K562 (cell line): ENCODE data around the gene TOM1L2. TPM values are rescaled to one million over a fixed set of nuclear protein-coding genes. Genes with fewer than 3 reads are reported as not detected.

Experiments
- ATAC-seq: fragments of 200-7000 bp; cut with Tn5 transposase; 3 replicates; pipeline ENCODE4 v1.9.1; 2020; ENCODE audit warnings: moderate library complexity
- BruUV-seq: library from RNA; stranded (reverse); fragments of 400-500 nt; replicated peaks from 2 replicates; lab custom pipeline; 2021; lab: Mats Ljungman, UMichigan
- CTCF ChIA-PET: fragments of 300-600 bp; formaldehyde crosslinking; extraction: SDS; loops from one replicate; lab custom pipeline; 2021; ENCODE audit warnings: low intra/inter-chr PET ratio; lab: Yijun Ruan, JAX
- POLR2A ChIA-PET: fragments of 300-600, 350-650 bp; sonication (Branson Sonifier 250); formaldehyde crosslinking; extraction: SDS; loops from one replicate; lab custom pipeline; 2021; ENCODE audit warnings: antibody characterized with exemption, inconsistent platforms; lab: Yijun Ruan, JAX
- DNase-seq, 4 experiments: peaks; one replicate each; pipeline versions ENCODE4 v3.0.0 to v3.0.0-alpha.2; 2011 to 2018; ENCODE audit warnings: low spot score in 3 of 4, mixed read lengths in 3 of 4; ENCODE audit errors: extremely low read depth in 1 of 4
- FAIRE-seq: peaks from 2 replicates; lab custom pipeline; 2011; peaks lifted over from hg19 to GRCh38; lab: Jason Lieb, UNC
- H2AFZ ChIP-seq: 2 replicates; pipeline ENCODE4 v1.6.0; 2011; ENCODE audit warnings: low read depth, low read length, control low read depth, inconsistent platforms
- H3K27ac ChIP-seq: fragments of 200-600 bp; 3 replicates; pipeline ENCODE4 v1.8.0; 2011; ENCODE audit warnings: low read depth, mild to moderate bottlenecking, control low read depth, inconsistent platforms, low read length, moderate library complexity, mixed read lengths; ENCODE audit errors: extremely low read depth
- H3K27me3 ChIP-seq, 2 experiments: fragments of 300-600 bp in 1 of 2; 2 replicates in 1 of 2; 3 replicates in 1 of 2; pipeline versions ENCODE4 v1.6.0 to v1.8.0; 2011; ENCODE audit warnings: inconsistent platforms in 2 of 2, low read length in 2 of 2, mild to moderate bottlenecking in 1 of 2, mixed read lengths in 1 of 2, moderate library complexity in 1 of 2; ENCODE audit not compliant: control insufficient read depth in 2 of 2, insufficient read depth in 2 of 2
- H3K36me3 ChIP-seq: fragments of 300-600 bp; 3 replicates; pipeline ENCODE4 v1.8.0; 2011; ENCODE audit warnings: mild to moderate bottlenecking, low read length, inconsistent platforms; ENCODE audit not compliant: control insufficient read depth, insufficient read depth
- H3K4me1 ChIP-seq, 2 experiments: fragments of 200-600 bp in 1 of 2; replicated peaks in 1 of 2; 2 replicates in 1 of 2; 3 replicates in 1 of 2; pipeline versions ENCODE4 v1.5.1 to v1.8.0; 2011; ENCODE audit warnings: inconsistent platforms in 2 of 2, low read length in 2 of 2, mild to moderate bottlenecking in 1 of 2, mixed read lengths in 1 of 2, moderate library complexity in 1 of 2; ENCODE audit not compliant: control insufficient read depth in 2 of 2, insufficient read depth in 2 of 2
- H3K4me2 ChIP-seq: 2 replicates; pipeline ENCODE4 v1.6.1; 2011; ENCODE audit warnings: low read length, control low read depth, inconsistent platforms, mixed read lengths; ENCODE audit not compliant: insufficient read depth
- H3K4me3 ChIP-seq: fragments of 200-600 bp; sonication (generic), shearing (Covaris generic); 2 replicates; pipeline ENCODE4 v1.5.1; 2016; ENCODE audit warnings: control low read depth, inconsistent platforms
- H3K79me2 ChIP-seq: fragments of 200-600 bp; 3 replicates; pipeline ENCODE4 v1.8.0; 2011; ENCODE audit warnings: low read length, inconsistent platforms; ENCODE audit not compliant: control insufficient read depth, insufficient read depth
- H3K9ac ChIP-seq, 2 experiments: 2 replicates each; pipeline versions ENCODE4 v1.6.0 to v1.6.1; 2011; ENCODE audit warnings: low read depth in 2 of 2, low read length in 2 of 2, control low read depth in 1 of 2, inconsistent platforms in 1 of 2, mild to moderate bottlenecking in 1 of 2, mixed read lengths in 1 of 2; ENCODE audit not compliant: insufficient read depth in 1 of 2
- H3K9me1 ChIP-seq: one replicate; pipeline ENCODE4 v1.6.0; 2011; ENCODE audit warnings: inconsistent platforms, mild to moderate bottlenecking, low read length, moderate library complexity; ENCODE audit not compliant: control insufficient read depth, insufficient read depth
- H3K9me3 ChIP-seq: replicated peaks from 2 replicates; pipeline ENCODE4 v1.5.1; 2011; ENCODE audit warnings: low read depth, low read length, inconsistent platforms; ENCODE audit not compliant: control insufficient read depth, insufficient read depth
- H4K20me1 ChIP-seq: replicated peaks from 2 replicates; pipeline ENCODE4 v1.6.1; 2011; ENCODE audit warnings: low read length, inconsistent platforms, mixed read lengths; ENCODE audit not compliant: control insufficient read depth, insufficient read depth
- ELF2 ChIP-seq: fragments of 250-450 bp; sonication (Bioruptor Pico); IDR thresholded peaks from 2 replicates; pipeline ENCODE4 v1.5.0; 2021; ENCODE audit warnings: mild to moderate bottlenecking
- FUS ChIP-seq: fragments of 200-400 bp; formaldehyde crosslinking; optimal IDR thresholded peaks from 2 replicates; pipeline ENCODE3; 2017; ENCODE audit warnings: low read depth, low read length
- GTF2F1 ChIP-seq: IDR thresholded peaks from 2 replicates; pipeline ENCODE4 v1.6.1; 2011; ENCODE audit warnings: low read depth, low read length, improper control_type of control experiment
- MYC ChIP-seq, 2 experiments: fragments of 250-450 bp in 1 of 2; sonication (Bioruptor Pico) in 1 of 2; IDR thresholded peaks; 2 replicates each; pipeline versions ENCODE4 v1.5.1 to v1.6.1; 2012 to 2021; ENCODE audit warnings: low read depth in 2 of 2, borderline replicate concordance in 1 of 2, improper control_type of control experiment in 1 of 2, low read length in 1 of 2, mild to moderate bottlenecking in 1 of 2, moderate library complexity in 1 of 2
- NCOA1 ChIP-seq: fragments of 450-650 bp; IDR thresholded peaks from 2 replicates; pipeline ENCODE4 v1.6.1; 2016; ENCODE audit warnings: low read depth
- NFYB ChIP-seq: IDR thresholded peaks from 2 replicates; pipeline ENCODE4 v1.6.1; 2011; ENCODE audit warnings: mild to moderate bottlenecking, moderate library complexity; ENCODE audit not compliant: insufficient read length; ENCODE audit errors: extremely low read depth
- NR2C1 ChIP-seq, 2 experiments: fragments of 450-650 bp; IDR thresholded peaks; 2 replicates each; pipeline ENCODE4 v1.6.1; 2017; ENCODE audit warnings: mild to moderate bottlenecking in 2 of 2, antibody characterized with exemption in 1 of 2, inconsistent platforms in 1 of 2, missing compliant biosample characterization in 1 of 2, missing genetic modification characterization in 1 of 2
- POLR2H ChIP-seq: IDR thresholded peaks from 2 replicates; pipeline ENCODE4 v1.6.1; 2016; ENCODE audit warnings: missing genetic modification characterization, low read depth, mild to moderate bottlenecking, control low read depth, missing compliant biosample characterization, moderate library complexity
- SMARCA5 ChIP-seq: fragments of 450-650 bp; IDR thresholded peaks from 2 replicates; pipeline ENCODE4 v1.6.1; 2016
- SMARCB1 ChIP-seq: IDR thresholded peaks from 2 replicates; pipeline ENCODE4 v1.6.1; 2011; ENCODE audit warnings: improper control_type of control experiment, low read depth; ENCODE audit not compliant: insufficient read length
- SPI1 ChIP-seq: IDR thresholded peaks from 2 replicates; pipeline ENCODE4 v1.6.1; 2011; ENCODE audit warnings: low read depth, low read length, control low read depth, borderline replicate concordance
- ZBTB17 ChIP-seq: fragments of 450-650 bp; formaldehyde crosslinking; IDR thresholded peaks from 2 replicates; pipeline ENCODE4 v1.4.0; 2020; ENCODE audit warnings: mild to moderate bottlenecking
- ZBTB5 ChIP-seq: fragments of 450-650 bp; IDR thresholded peaks from 2 replicates; pipeline ENCODE4 v1.6.1; 2017; ENCODE audit warnings: antibody characterized with exemption
- ZBTB9 ChIP-seq: fragments of 450-650 bp; formaldehyde crosslinking; IDR thresholded peaks from 2 replicates; pipeline ENCODE4 v1.4.0; 2020; ENCODE audit warnings: mild to moderate bottlenecking, moderate library complexity
- ZNF165 ChIP-seq: fragments of 250-450 bp; sonication (Bioruptor Pico); IDR thresholded peaks from 2 replicates; pipeline ENCODE4 v1.4.0; 2020; ENCODE audit warnings: borderline replicate concordance
- ZNF384 ChIP-seq: IDR thresholded peaks from 2 replicates; pipeline ENCODE4 v1.6.1; 2012; ENCODE audit warnings: low read depth, low read length, improper control_type of control experiment
- ZNF696 ChIP-seq: fragments of 250-450 bp; sonication (Bioruptor Pico); conservative IDR thresholded peaks from 2 replicates; pipeline ENCODE4 v1.4.0; 2020; ENCODE audit warnings: mild to moderate bottlenecking, moderate library complexity
- WGBS: fragments of 100-300 bp; shearing (Covaris generic); methylation state at CpG from one replicate; pipeline ENCODE4 v1.1.6; 2016; ENCODE audit warnings: low coverage, mixed read lengths; ENCODE audit not compliant: insufficient coverage; ENCODE audit errors: missing lambda C conversion rate; 5-methylcytosine and 5-hydroxymethylcytosine counted together
- in situ Hi-C: fragments of 300-500 bp; cut with MboI; formaldehyde crosslinking; loops from 4 replicates; pipeline ENCODE4 v1.15.0; 2018; ENCODE audit warnings: inconsistent platforms, mixed read lengths
- intact Hi-C: fragments of 100-400 bp; cut with micrococcal nuclease; formaldehyde crosslinking; loops from 2 replicates; pipeline ENCODE4 v1.14.2; 2022
- polyA plus RNA-seq, 8 experiments: library from polyadenylated mRNA; depleted of rRNA in 4 of 8; stranded (reverse) in 5 of 8; unstranded in 3 of 8; fragments of >200 nt; fragmentation: Nextera tagmentation in 2 of 8; fragmentation: Illumina TruSeq in 1 of 8; extraction: Ambion mirVana in 2 of 8; extraction: Trizol in 1 of 8; gene quantifications; 2 replicates each; pipeline versions ENCODE4 v1.2.1 to v1.2.3, GENCODE V29; 2011 to 2014; ENCODE audit warnings: inconsistent platforms in 1 of 8, missing spikeins in 1 of 8
- total RNA-seq, 7 experiments: library from RNA; depleted of rRNA in 6 of 7; stranded (reverse); fragments of >200 nt in 6 of 7; fragmentation: Illumina TruSeq in 2 of 7; extraction: Trizol in 2 of 7; gene quantifications; 2 replicates each; pipeline versions ENCODE4 v1.2.1 to v1.2.3, GENCODE V29; 2011 to 2021; ENCODE audit warnings: low replicate concordance in 1 of 7
- TF ChIP-seq, protein P1 (sequence below): sonication (generic); formaldehyde crosslinking; IDR thresholded peaks from 2 replicates; pipeline ENCODE4 v1.9.0; 2022; ENCODE audit warnings: mild to moderate bottlenecking, missing genetic modification reagents
- TF ChIP-seq, protein P2 (sequence below): fragments of 450-650 bp; IDR thresholded peaks from 2 replicates; pipeline ENCODE4 v1.6.1; 2016; ENCODE audit warnings: antibody characterized with exemption

Gene TOM1L2
- total and polyA plus RNA-seq, 9 of the 15 experiments (the other 6 are each of a cell fraction or from before 2014, with no cell fraction given): 0.07 to 6.0 (median 2.5) TPM

GRCh38 chr17:17834974-17835373 is 137.2 kb downstream of the TOM1L2 start:
- intact Hi-C loops (no loop called here), in situ Hi-C loops (no loop called here)
- ATAC-seq (no peak), DNase-seq (no peak), FAIRE-seq (peak; percentile 64)
- BruUV-seq: no TSS peak
- Histone ChIP-seq H3K9ac (peak overlapping the region; percentile 99), H3K27ac (peak overlapping the region; percentile 100), H2AFZ (no peak overlapping the region), H4K20me1 (peaks cover 26% of the 10 kb centered on the region; the same call in 1 of the 2 replicates), H3K27me3 (no peaks in the 10 kb centered on the region), H3K9me3 (no peaks in the 10 kb centered on the region), H3K4me2 (peak overlapping the region; percentile 96), H3K9me1 (no peaks in the 10 kb centered on the region), H3K4me1 (peaks cover 57 to 65% of the 10 kb centered on the region in 2 experiments), H3K4me3 (peak overlapping the region; percentile 94), H3K79me2 (peaks cover 93% of the 10 kb centered on the region), H3K36me3 (peaks cover 48% of the 10 kb centered on the region; the same call in 2 of the 3 replicates)
- 0% methylated on average over 3 of the region's 4 CpGs for WGBS
- POLR2A ChIA-PET: interaction anchor here (0.6 to 6.7 kb wide), 2 partner anchors 9 to 96 kb away, joined by 4 to 102 read pairs; no protein-coding TSS in a partner anchor
- CTCF ChIA-PET: no interaction called here
- TF ChIP-seq, protein P1, sequence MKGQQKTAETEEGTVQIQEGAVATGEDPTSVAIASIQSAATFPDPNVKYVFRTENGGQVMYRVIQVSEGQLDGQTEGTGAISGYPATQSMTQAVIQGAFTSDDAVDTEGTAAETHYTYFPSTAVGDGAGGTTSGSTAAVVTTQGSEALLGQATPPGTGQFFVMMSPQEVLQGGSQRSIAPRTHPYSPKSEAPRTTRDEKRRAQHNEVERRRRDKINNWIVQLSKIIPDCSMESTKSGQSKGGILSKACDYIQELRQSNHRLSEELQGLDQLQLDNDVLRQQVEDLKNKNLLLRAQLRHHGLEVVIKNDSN: no peak
- no peak for TF ChIP-seq SMARCA5
- no peak for TF ChIP-seq FUS
- TF ChIP-seq NFYB: no peak
- TF ChIP-seq ZNF696 (CRISPR knock-in tag): no peak
- no peak for TF ChIP-seq GTF2F1
- TF ChIP-seq SMARCB1: no peak
- TF ChIP-seq ELF2 (CRISPR knock-in tag): no peak
- no peak for TF ChIP-seq NCOA1
- TF ChIP-seq POLR2H (tag): no peak
- TF ChIP-seq MYC (IDR thresholded peaks at IDR 0.05; ENCODE audit: low read depth, low read length): 0 out of 2 replicates have a peak, but pooled peaks have one; percentile 14
- no peak for TF ChIP-seq MYC (CRISPR knock-in tag; IDR thresholded peaks at IDR 0.05; ENCODE audit: borderline replicate concordance, low read depth)
- no peak for TF ChIP-seq ZNF384
- no peak for TF ChIP-seq ZBTB9
- TF ChIP-seq, protein P2, sequence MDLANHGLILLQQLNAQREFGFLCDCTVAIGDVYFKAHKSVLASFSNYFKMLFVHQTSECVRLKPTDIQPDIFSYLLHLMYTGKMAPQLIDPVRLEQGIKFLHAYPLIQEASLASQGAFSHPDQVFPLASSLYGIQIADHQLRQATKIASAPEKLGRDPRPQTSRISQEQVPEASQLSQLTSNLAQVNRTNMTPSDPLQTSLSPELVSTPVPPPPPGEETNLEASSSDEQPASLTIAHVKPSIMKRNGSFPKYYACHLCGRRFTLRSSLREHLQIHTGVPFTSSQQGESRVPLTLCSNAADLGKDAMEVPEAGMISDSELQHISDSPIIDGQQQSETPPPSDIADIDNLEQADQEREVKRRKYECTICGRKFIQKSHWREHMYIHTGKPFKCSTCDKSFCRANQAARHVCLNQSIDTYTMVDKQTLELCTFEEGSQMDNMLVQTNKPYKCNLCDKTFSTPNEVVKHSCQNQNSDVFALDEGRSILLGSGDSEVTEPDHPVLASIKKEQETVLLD: no peak
- no peak for TF ChIP-seq ZBTB17
- no peak for TF ChIP-seq ZNF165 (CRISPR knock-in tag)
- TF ChIP-seq SPI1: no peak
- no peak; the same call in 1 of the 2 replicates for TF ChIP-seq NR2C1 (IDR thresholded peaks at IDR 0.05)
- TF ChIP-seq NR2C1 (tag; IDR thresholded peaks at IDR 0.05): no peak
- TF ChIP-seq ZBTB5: no peak
